Esophagus muscularis mucosa (tissue), 4 donors: ENCODE results near the gene SLC27A1. TPM values are rescaled to one million over a fixed set of nuclear protein-coding genes. Genes with fewer than 3 reads are reported as not detected.

ENCODE experiments used
- DNase-seq: peaks from one replicate; pipeline ENCODE4 v3.0.0-alpha.2; 2017; ENCODE audit errors: extremely low spot score
- H3K27ac ChIP-seq, 4 donors: fragments of 200-600 bp; sonication (generic); replicated peaks in 1 of 4; 1 replicate in 3 of 4; 2 replicates in 1 of 4; pipeline ENCODE4 v1.5.1; 2016 to 2019; ENCODE audit warnings: mild to moderate bottlenecking in 1 of 4
- H3K27me3 ChIP-seq, 4 donors: fragments of 200-600 bp; sonication (generic); one replicate each; pipeline versions ENCODE4 v1.5.1 to v1.6.0; 2016 to 2019
- H3K36me3 ChIP-seq, 4 donors: fragments of 200-600 bp; sonication (generic); one replicate each; pipeline ENCODE4 v1.5.1; 2016 to 2019
- H3K4me1 ChIP-seq, 4 donors: fragments of 200-600 bp; sonication (generic); one replicate each; pipeline ENCODE4 v1.5.1; 2016 to 2019
- H3K4me3 ChIP-seq, 4 donors: fragments of 200-600 bp; sonication (generic); 1 replicate in 2 of 4; 2 replicates in 2 of 4; pipeline ENCODE4 v1.5.1; 2016 to 2019; ENCODE audit warnings: mild to moderate bottlenecking in 4 of 4, moderate library complexity in 1 of 4
- H3K9me3 ChIP-seq, 4 donors: fragments of 200-600 bp; sonication (generic); 1 replicate in 3 of 4; 2 replicates in 1 of 4; pipeline ENCODE4 v1.5.1; 2016 to 2019
- CTCF ChIP-seq, 3 experiments: fragments of 200-600 bp in 2 of 3; fragments of 450-650 bp in 1 of 3; sonication (generic) in 2 of 3; IDR thresholded peaks; one replicate each; pipeline ENCODE4 v1.5.1; 2017 to 2019; ENCODE audit warnings: antibody characterized with exemption in 3 of 3, mild to moderate bottlenecking in 2 of 3, moderate library complexity in 1 of 3
- EP300 ChIP-seq: sonication (generic); formaldehyde crosslinking; IDR thresholded peaks from one replicate; pipeline ENCODE4 v1.6.1; 2017; ENCODE audit warnings: antibody characterized with exemption
- POLR2A ChIP-seq: fragments of 450-650 bp; IDR thresholded peaks from one replicate; pipeline ENCODE4 v1.6.1; 2017; ENCODE audit warnings: antibody characterized with exemption, moderate library complexity, mild to moderate bottlenecking, low read depth
- POLR2AphosphoS5 ChIP-seq, 2 donors: sonication (generic); formaldehyde crosslinking; IDR thresholded peaks; one replicate each; pipeline ENCODE4 v1.6.1; 2017; ENCODE audit warnings: antibody characterized with exemption in 2 of 2
- WGBS: methylation state at CpG from one replicate; pipeline ENCODE4 v1.1.5; 2018; 5-methylcytosine and 5-hydroxymethylcytosine counted together
- intact Hi-C: fragments of 100-400 bp; cut with DNase I; formaldehyde crosslinking; loops from one replicate; pipeline ENCODE4 v1.15.1; 2023
- total RNA-seq, 4 donors: library from RNA; depleted of rRNA; stranded (reverse); fragments of >200 nt; gene quantifications; one replicate each; pipeline versions ENCODE4 v1.1.0 to v1.2.1, GENCODE V29; 2016

SLC27A1 gene
- total RNA-seq, 4 donors from 2014 or later, result 15.9 to 26.1 (median 19.4) TPM

- WGBS, result 18% methylated on average over 5 of the region's 8 CpGs
- H3K4me1 ChIP-seq, result no peaks in the 10 kb centered on the region
- intact Hi-C loops, result no loop called here
- H3K36me3 ChIP-seq, result no peaks in the 10 kb centered on the region
- no peak overlapping the region for H3K4me3 ChIP-seq
- H3K27ac ChIP-seq, result no peak overlapping the region
- H3K9me3 ChIP-seq, result peaks cover 0 to 10% (median 5%) of the 10 kb centered on the region in 4 donors
- H3K27me3 ChIP-seq, result peaks cover 0 to 59% (median 4%) of the 10 kb centered on the region in 4 donors
- TF ChIP-seq CTCF (IDR thresholded peaks at IDR 0.05), result no peak
- no peak for TF ChIP-seq POLR2AphosphoS5 (IDR thresholded peaks at IDR 0.05)
- TF ChIP-seq POLR2A, result no peak
- TF ChIP-seq EP300, result no peak
- no peak for DNase-seq
These were observed 60.3 kb downstream of the SLC27A1 start for GRCh38 chr19:17530586-17530985.

GRCh38 chr19:17532116-17532515, 61.8 kb downstream of the SLC27A1 start:
- no peak for DNase-seq
- no peak overlapping the region for H3K27ac ChIP-seq
- 89% methylated on average over 14 of the region's 16 CpGs for WGBS
- H3K4me3 ChIP-seq, result no peak overlapping the region
- peaks cover 0 to 45% (median 4%) of the 10 kb centered on the region in 4 donors for H3K27me3 ChIP-seq
- H3K36me3 ChIP-seq, result no peaks in the 10 kb centered on the region
- TF ChIP-seq CTCF (IDR thresholded peaks at IDR 0.05) (no peak), POLR2AphosphoS5 (IDR thresholded peaks at IDR 0.05) (no peak), POLR2A (no peak), EP300 (no peak)
- intact Hi-C loops, result no loop called here
- H3K9me3 ChIP-seq, result peaks cover 0 to 10% (median 5%) of the 10 kb centered on the region in 4 donors
- H3K4me1 ChIP-seq, result no peaks in the 10 kb centered on the region

GRCh38 chr19:17532557-17532956, 62.2 kb downstream of the SLC27A1 start:
- no peak overlapping the region for H3K27ac ChIP-seq
- intact Hi-C loops, result no loop called here

GRCh38 chr19:17534767-17535166, 64.4 kb downstream of the SLC27A1 start:
- peaks cover 9 to 16% (median 14%) of the 10 kb centered on the region in 4 donors for H3K4me1 ChIP-seq
- H3K4me3 ChIP-seq, result no peak overlapping the region
- H3K36me3 ChIP-seq, result no peaks in the 10 kb centered on the region
- H3K27me3 ChIP-seq, result peaks cover 0 to 19% (median 0%) of the 10 kb centered on the region in 4 donors
- TF ChIP-seq CTCF (IDR thresholded peaks at IDR 0.05) (no peak), EP300 (no peak), POLR2A (no peak), POLR2AphosphoS5 (IDR thresholded peaks at IDR 0.05) (no peak)
- DNase-seq, result no peak
- intact Hi-C loops, result no loop called here
- no peak overlapping the region for H3K27ac ChIP-seq
- H3K9me3 ChIP-seq, result no peaks in the 10 kb centered on the region

More at GRCh38 chr19:17532557-17532956, 62.2 kb downstream of the SLC27A1 start:
- no peaks in the 10 kb centered on the region for H3K36me3 ChIP-seq
- no peak overlapping the region for H3K4me3 ChIP-seq
- no peak for TF ChIP-seq POLR2A
- no peak for TF ChIP-seq EP300
- TF ChIP-seq CTCF (IDR thresholded peaks at IDR 0.05), result no peak
- no peak for TF ChIP-seq POLR2AphosphoS5 (IDR thresholded peaks at IDR 0.05)
- peaks cover 0 to 41% (median 4%) of the 10 kb centered on the region in 4 donors for H3K27me3 ChIP-seq
- H3K4me1 ChIP-seq, result no peaks in the 10 kb centered on the region
- peaks cover 0 to 10% (median 5%) of the 10 kb centered on the region in 4 donors for H3K9me3 ChIP-seq
- WGBS, result 52% methylated on average over 7 of the region's 7 CpGs
- no peak for DNase-seq

- no peak overlapping the region for H3K27ac ChIP-seq
- 80% methylated on average over 6 of the region's 6 CpGs for WGBS
These were observed 66.6 kb downstream of the SLC27A1 start for GRCh38 chr19:17536955-17537354.

More at GRCh38 chr19:17536955-17537354, 66.6 kb downstream of the SLC27A1 start:
- TF ChIP-seq POLR2AphosphoS5 (IDR thresholded peaks at IDR 0.05), result no peak
- no peak for TF ChIP-seq CTCF (IDR thresholded peaks at IDR 0.05)
- TF ChIP-seq POLR2A, result no peak
- no peak for TF ChIP-seq EP300
- Histone ChIP-seq H3K4me1 (peaks cover 9 to 19% (median 15%) of the 10 kb centered on the region in 4 donors), H3K4me3 (no peak overlapping the region), H3K36me3 (no peaks in the 10 kb centered on the region), H3K9me3 (no peaks in the 10 kb centered on the region), H3K27me3 (peaks cover 0 to 2% (median 0%) of the 10 kb centered on the region in 4 donors)
- no peak for DNase-seq
- intact Hi-C loops, result no loop called here
